NB4 (cell line): ENCODE results near the gene USB1.

Experiments
- CTCF ChIP-seq: IDR thresholded peaks from one replicate; pipeline ENCODE4 v1.5.1; 2012; ENCODE audit warnings: low read depth, low read length
- MAX ChIP-seq: IDR thresholded peaks from 2 replicates; pipeline ENCODE4 v1.6.1; 2011; ENCODE audit warnings: low read depth, low read length
- MYC ChIP-seq: IDR thresholded peaks from 2 replicates; pipeline ENCODE4 v1.6.1; 2011; ENCODE audit warnings: low read depth, low read length
- POLR2A ChIP-seq: IDR thresholded peaks from 2 replicates; pipeline ENCODE4 v1.6.1; 2011; ENCODE audit warnings: mild to moderate bottlenecking; ENCODE audit not compliant: insufficient read length; ENCODE audit errors: extremely low read depth

DNA sequence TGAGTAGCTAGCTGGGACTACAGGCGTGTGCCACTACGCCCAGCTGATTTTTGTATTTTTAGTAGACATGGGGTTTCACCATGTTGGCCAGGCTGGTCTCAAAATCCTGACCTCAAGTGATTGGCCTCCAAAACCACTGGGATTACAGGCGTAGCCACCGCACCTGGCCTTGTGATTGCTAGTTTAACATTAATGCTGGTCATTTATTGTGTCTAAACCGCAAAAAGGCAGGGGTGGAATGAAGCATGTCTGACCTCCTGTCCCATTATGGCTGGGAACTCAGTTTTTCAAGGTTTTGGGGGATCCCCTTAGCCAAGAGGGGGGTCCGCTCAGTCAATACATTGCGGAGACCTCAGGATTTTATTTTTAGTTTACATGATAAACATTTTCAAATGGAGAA is 19.6 kb upstream of the USB1 start:
- TF ChIP-seq CTCF (no peak), POLR2A (no peak), MYC (no peak), MAX (no peak)
